ENCODE results near the gene KISS1R.

The KISS1R gene

DNA sequence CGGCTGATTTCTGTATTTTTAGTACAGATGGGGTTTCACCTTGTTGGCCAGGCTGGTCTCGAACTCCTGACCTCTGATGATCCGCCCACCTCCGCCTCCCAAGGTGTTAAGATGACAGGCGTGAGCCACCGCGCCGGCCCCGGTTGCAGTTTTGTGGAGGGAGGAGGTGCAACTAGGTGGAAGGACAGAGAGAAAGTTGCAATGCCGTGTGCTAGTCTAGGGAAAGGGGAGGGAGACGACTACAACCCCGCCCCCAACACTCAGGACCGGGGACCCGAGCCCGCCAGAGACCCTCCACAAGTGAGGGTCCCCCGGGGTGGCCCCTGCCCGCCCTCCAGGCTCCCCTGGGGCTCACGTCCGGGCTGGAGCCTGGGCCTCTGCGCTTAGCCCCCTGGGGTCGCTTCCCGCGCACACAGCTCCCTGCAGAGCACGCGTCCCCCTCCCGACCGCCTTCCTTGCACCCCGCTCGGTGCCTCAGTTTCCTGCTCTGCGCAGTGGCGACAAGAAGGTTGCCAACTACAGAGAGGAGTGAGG, 7.5 kb downstream of the KISS1R start:
- DNase-seq (ENCODE audit: low spot score) = peak; percentile 59

DNA sequence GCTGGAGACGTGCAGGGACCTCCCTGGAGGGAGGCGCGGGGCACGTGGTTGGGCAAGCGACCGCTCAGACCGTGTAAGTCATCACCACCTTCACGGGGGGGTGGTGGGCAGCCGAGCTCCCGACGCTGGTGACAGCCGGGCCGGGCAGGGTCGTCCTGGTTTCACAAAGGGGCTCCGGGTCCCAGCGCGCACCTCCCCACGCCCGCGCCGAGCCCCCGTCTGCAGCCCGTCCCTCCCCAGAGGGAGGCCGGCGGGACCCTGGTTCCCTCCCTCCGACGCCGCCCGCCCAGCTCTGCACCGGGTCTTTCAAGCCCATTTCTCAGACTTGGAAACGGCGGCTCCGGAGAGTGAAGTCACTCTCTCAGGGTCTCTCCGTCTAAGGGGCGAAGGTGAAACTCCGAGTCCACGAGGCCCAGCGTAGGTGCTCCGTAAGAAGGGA, 8.0 kb downstream of the KISS1R start:
- peak; percentile 84 for DNase-seq (ENCODE audit: low spot score)

DNA sequence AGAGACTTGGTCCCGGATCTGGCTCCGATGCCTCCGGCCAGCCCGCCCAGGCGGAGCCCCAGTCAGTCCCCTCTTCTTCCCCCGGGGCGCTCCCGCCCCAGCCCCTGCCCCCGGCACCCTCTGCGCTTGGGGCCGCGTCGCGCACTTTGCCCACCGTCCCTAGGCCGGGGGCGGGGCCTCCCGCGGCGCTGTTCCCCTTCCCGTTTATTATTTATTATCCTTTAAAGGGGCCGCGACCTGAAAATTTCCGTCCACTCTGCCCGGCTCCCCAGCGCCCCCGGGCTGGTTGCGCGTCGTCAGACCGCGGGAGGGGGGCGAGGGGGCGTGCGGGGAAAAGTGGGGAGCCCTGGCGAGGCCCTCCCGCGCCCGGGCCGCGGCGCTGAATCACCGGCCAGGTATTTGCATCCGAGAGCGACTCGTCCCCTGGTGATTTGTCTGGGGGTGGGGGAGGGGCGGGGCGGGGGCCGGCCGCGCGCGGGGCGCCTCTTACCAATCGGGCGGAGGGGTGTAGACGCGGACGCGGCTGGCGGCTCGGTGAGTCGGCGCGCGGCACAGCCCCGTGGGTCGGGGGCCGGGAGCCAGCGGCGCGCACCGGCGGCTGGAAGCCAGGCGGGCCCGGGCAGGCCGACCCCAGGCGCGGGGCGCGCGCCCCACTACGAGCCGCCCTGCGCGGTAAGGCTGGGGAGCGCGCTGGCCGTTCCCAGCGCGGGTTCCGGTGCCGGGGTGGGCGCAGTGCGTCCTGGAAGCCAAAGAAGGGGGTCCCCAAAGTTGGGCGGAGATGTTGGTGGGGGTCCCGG, 8.6 kb downstream of the KISS1R start, which contains the start of gene ARID3A:
Gene ARID3A, plus strand, starts transcription at position 510 of the 797 bp plus-strand sequence. CDS start 3,494 bp downstream, outside the sequence.
- peak; percentile 91 for DNase-seq (ENCODE audit: low spot score)

DNA sequence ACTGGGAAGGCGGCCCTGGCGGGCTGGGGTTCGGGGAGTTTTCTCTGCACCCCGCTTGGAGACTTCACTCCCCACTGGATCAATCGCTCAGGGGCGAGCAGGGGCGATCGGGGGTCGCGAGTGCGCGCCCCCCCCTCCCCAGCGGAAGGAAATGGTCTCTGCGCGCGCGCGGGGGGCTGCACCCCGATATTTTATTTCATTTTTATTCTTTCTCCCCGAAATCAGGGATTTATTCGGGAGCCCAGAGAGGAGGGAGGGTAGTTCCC, 9.1 kb downstream of the KISS1R start:
- DNase-seq (ENCODE audit: low spot score) = peak; percentile 18

DNA sequence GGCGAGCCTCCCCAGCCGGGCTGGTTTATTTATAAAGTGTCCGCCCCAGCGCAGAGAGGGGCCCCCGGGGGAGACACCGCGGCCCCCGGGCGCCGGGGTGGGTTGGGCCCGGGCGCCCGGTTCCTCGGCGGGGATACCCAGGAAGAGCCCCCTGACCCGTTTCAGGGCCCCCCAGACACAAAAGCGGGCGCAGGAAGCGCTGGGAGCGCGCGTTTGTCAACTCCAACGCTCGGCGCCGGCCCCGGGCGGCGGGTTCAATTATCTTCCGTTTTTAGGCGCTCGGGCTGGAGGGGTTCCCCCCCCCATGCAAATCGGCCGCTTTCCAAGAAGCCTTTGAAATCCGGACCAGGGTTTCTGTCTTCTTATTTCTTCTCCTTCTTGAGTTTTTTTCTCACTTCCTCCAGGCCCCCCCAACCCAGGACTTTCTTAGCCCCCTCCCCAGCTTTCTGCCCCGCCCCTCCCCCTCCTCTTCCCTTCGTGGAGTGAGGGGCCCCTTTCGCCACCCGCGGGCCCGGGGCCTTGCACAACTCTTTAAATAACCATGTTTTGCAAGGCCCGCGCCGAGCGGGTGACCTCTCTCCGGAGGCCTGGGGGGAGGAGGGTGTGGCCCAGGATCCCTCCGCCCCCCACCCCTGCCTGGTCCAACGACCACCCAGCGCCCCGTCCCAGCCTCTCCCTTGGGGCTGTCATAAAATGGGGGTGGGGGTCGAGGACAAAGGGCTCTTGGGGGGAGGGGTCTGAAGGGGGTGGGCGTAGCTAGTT, 9.6 kb downstream of the KISS1R start:
- DNase-seq (ENCODE audit: low spot score) = peak; percentile 56

DNA sequence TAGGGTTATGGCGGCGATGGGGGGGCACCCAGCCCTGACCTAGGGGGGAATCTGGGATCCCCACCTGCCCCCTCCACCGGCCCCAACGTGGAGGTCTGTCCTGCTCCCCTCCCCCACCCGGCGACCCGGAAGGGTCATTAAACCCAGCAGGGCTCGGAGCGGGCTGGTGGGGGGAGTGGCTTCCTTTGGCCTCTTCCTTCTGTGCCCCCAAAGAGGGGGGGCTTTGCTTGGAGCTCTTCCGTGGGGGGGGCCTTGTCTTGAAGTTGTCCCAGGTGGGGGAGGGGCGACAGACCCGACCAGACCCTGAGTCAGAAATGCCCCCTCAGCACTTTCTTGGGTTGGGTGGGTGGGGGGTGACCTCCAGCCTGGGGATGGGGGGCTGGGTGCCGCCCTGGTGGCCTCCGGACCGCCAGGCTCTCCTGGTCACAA, 10.2 kb downstream of the KISS1R start:
- no peak for DNase-seq (ENCODE audit: low spot score)

DNA sequence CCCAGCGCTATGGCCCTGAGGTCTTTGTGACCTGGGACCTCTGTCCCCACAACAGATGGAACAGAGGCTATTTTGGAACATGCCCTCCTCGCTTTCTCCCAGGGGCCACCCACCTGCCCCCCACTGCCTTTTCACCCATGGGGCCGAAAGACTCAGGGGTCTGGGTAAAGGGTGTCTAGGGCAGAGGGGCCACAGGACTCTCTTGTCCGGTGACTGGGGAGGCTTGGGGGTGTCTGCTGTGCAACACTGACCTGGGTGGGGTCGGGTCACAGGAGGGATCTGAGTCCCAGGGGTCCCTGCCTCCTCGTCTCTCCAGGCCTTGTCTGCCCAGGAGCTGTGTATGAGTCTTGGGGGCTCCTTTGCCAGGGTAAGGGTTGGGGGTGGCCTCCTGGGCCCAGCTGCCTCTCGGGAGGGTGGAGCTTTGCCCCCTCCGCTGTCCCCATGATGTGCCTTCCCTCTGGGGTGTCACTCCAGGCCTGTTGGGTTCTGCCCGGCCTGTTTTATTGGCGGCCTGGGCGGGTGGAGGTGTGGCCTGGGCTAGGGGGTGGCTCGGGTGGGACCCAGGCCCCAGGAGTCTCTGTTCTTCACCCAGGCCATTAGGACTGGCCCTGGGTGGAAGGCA, 10.8 kb downstream of the KISS1R start:
- no peak for DNase-seq (ENCODE audit: low spot score)

DNA sequence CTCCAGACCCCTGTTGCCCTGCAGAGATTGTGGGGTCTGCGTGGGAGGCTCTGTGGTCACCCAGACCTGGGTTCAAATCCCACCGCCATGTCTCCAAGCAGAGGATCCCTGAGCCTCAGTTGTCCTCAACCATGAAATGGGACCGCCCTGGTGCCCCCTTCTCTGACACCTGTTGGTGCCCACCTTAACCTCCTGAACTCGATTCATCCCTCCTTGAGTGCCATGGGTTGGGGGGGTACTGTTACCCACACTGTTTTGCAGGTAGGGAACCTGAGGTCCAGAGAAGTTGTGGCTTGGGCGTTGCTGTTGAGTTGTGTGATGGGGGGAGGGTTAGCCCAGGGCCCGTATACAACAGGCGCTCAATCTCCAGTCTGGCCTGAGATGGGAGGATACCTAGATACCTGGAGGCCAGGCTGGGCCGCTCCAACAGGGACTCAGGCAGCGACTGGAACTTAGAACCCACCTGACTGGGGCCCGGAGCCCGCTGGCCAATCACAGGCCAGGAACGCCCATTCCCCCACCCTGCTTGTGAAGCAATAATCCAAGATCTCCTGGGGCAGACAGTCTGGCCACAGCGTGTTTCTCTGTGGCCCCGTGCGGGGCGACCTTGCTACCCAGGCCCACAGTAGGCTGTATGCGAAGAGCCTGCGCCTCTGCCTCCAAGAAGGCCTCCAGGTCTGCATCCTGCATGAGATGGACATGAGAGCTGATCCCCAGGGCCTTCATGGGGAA, 11.5 kb downstream of the KISS1R start:
- no peak for DNase-seq (ENCODE audit: low spot score)

DNA sequence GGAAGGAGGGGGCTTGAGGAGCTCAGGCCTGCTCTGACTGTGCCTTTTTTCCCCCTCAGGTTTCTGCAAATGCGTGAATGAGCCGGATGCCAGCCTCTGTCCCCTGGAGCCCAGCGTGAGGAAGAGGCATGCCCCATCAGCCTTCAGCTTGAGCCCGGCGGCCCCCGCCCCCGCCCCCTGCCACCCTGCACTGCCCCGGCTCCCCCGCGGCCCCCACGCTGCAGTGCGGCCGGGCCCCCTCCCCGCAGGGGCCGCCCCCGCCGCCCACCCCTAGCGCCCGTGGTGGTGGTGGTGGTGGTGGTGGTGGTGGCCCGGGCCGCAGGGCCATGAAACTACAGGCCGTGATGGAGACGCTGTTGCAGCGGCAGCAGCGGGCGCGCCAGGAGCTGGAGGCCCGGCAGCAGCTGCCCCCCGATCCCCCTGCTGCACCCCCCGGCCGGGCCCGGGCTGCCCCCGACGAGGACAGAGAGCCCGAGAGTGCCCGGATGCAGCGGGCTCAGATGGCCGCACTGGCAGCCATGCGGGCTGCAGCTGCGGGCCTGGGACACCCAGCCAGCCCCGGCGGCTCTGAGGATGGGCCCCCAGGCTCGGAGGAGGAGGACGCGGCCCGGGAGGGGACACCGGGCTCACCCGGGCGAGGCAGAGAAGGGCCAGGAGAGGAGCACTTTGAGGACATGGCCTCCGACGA, 12.2 kb downstream of the KISS1R start:
- no peak for DNase-seq (ENCODE audit: low spot score)

DNA sequence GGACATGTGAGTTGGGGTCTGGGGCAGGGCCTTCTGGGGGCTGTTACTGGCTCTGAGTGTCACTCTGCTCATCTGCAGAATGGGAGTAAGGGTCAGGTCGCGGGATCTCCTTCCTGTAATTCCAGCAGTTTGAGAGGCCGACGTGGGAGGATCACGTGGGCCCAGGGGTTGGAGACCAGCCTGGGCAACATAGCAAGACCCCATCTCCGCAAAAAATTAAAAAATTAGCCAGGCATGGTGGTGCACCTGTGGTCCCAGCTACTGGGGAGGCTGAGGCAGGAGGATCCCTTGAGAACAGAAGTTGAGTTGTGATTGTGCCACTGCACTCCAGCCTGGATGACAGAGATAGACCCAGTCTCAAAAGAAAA, 12.7 kb downstream of the KISS1R start:
- no peak for DNase-seq (ENCODE audit: low spot score)

DNA sequence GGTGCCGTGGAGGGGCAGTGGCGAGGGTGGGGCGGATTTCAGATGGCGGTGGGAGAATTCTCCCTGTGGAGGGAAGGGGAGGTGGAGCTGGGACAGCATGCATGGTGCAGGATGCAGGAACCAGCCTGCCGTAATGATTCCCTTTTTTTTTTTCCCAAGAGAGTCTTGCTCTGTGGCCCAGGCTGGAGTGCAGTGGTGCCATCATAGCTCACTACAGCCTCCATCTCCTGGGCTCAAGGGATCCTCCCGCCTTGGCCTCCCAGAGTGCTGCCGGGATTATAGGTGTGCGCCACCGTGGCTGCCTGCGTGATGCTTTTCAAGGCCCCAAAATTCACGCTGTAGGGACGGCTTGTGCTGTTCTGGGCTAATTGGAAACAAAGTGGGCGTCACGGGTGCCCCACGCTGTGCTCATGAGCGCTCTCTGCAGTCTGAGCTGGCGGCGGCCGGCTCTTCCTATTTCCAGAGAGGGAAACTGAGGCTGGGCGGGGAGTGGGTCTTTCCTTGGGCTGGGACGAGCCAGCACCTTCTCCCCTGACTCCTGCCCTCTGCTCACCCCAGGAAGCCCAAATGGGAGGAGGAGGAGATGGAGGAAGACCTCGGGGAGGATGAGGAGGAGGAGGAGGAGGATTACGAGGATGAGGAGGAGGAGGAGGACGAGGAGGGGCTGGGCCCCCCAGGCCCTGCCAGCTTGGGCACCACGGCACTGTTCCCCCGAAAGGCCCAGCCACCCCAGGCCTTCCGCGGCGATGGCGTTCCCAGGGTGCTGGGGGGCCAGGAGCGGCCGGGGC, 14.9 kb downstream of the KISS1R start:
- DNase-seq (ENCODE audit: low spot score) = no peak

DNA sequence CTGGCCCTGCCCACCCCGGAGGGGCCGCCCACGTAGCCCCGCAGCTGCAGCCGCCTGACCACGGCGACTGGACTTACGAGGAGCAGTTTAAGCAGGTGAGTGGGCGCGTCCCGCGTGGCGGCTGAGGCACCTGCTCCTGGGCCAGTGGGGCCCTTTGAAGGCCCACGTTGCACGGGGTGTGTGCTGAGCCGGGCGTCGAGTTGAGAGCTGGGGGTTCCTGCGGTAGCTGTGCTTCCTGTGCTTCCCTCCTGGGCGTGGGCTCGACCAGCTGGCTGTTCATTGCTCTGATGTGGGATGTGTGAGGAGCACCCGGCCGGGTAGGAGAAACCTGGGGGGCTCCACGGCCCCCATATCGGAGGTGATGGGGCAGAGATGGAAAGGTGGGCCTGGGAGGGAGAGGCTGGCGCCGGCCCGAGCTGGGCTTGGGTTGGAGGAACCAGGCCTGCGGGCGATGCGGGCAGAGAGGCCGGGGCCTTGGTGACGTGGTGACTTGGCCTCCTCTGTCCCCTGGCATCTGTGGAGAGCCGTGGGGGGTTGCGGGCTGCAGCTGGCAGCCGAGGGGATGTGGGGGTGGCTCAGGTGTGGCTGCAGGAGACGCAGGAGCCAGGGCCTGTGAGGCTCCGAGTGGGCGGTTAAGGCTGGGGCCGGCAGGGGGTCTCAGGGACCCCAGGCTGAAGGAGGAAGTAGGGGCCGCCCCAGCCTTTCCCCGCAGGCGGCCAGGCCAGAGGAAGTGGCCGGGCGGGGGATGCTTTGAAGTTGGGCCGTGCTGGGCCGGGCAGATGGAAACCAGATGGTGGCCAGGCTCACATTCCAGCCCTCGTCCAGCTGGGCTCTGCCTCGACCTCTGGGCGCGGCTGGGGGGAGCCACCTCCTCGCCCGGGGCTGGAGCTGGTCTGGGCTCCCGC, 15.8 kb downstream of the KISS1R start:
- DNase-seq (ENCODE audit: low spot score) = no peak

DNA sequence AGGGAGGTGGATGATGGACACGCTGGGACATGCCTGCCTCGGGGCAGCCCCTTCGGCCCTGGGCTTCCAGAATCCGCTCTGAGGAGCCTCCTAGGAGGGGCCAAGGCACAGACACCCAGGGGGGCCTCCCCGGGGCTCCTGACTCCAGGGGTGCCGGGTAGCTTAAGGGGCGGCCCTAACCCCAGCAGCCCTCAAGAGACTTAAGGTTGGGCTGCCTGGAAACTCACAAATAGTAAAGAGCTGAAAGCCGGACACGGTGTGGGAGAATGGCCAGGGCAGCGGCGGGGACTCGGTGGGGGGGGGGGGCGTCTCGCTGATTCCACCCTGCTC, 16.4 kb downstream of the KISS1R start:
- no peak for DNase-seq (ENCODE audit: low spot score)

DNA sequence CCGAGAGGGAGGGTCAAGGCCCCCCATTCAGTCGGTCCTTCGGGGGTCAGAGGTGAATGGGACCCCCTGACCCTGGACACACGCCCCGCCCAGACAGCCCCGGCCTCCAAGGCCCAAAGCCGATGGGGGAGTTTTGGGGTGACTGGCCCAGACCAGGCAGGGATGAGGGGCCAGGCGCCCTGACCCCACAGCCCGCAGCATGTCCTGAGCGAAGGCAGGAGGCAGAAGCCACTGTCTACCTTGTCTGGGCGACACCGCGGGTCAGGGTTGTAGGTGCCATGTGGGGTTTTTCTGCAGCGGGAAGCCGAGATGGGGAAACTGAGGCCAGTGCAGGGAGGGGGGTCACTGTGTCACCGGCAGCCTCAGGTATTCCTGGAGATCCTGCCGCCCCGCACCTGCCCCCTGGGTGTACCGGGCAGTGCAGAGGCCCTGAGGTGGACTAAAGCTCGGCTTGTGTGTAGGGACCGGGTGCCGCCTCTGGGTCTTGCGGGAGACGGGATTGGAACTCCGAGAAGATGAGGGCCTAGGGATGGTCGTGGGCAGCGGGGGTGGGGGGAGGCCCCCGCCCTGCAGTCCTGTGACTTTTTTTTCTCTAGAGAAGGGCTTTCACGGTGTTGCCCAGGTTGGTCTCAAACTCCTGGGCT, 17.2 kb downstream of the KISS1R start:
- no peak for DNase-seq (ENCODE audit: low spot score)

DNA sequence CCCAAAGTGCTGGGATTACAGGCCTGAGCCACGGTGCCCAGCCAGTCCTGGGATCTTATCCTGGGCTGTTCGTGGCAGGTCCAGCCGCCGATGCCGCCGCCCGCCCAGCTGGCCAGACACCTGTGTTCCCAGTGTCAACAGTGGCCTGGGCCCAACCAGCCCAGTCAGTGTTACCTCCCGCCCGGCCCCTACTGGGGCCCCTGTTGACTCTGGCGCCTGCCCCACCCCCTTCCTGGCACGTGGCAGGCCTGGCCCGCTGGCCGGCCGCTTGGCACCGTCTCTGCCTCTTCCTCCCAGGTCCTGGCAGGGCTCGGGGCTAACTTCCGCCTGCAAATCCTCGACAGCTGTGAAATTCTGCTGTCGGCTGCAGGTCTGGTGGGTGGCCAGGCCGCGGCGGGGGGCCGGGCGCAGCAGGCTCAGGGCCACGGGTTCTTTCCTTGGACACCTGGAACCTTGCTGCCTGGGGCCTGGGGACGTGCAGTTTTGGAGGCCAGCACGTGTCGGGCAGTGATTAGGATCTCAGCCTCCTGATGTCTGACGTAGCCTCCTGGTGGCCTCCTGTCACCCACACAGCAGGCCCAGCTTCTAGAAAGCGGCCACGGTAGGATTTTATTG, 17.8 kb downstream of the KISS1R start:
- no peak for DNase-seq (ENCODE audit: low spot score)

DNA sequence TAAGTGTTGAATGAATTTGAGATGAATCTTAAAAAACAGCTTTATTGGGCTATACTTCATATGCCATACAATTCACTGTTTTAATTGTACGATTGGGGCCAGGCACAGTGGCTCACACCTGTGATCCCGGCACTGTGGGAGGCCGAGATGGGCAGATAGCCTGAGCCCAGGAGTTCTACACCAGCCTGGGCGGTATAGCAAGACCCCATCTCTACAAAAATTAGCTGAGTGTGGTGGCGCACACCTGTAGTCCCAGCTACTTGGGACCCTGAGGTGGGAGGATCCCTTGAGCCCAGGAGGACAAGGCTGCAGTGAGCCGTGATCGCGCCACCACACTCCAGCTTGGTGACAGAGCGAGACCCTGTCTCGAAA, 19.0 kb downstream of the KISS1R start:
- no peak for DNase-seq (ENCODE audit: low spot score)

DNA sequence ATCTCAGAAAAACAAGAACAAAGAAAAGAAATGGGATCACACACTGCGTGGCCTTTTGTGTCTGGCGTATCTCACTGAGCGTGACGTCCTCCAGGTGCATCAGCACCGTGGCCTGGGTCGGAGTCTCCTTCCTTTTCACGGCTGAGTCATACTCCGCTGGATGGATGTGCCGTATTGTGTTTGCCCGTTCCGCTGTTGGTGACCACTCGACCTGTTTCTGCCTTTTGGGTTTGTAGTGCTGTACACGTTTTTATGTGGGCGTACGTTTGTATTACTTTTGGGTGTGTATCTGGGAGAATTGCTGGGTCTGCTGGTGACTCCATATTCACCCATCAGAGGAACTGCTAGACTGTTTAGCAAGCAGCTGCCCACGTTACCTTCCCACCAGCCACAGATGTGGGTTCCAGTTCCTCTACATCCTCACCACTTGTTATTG, 20.1 kb downstream of the KISS1R start:
- DNase-seq (ENCODE audit: low spot score) = no peak

DNA sequence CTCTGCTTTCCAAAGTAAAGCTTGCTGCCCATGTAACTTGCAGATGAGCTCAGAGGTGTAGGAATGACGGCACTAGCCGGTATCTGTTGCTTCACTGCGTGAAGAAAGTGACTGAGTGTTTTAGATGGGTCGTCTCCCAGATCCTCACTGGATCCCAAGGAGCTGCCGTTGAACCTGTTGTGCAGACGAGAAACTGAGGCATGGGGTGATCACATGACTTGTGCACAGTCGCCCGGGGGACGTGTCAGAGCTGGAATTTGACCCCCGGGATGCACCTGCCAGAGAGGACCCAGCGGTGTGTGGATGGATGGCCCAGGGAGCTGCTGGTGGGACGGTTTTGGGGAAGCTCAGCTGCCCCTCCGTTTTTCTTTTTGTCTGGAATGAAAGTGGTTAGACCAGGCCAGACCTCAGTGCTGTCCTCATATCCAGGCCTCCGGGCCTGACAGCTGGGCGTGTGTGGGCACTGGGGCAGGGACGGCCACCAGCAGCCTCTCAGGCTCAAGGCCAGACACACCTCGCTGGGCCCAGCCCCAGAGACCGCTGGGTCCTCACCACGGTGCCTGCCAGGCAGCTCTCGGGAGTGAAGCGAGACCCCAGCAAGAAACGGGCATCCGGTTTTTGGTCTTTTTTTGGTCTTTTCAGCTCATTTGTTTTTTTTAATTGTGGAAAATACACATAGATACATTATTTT, 21.2 kb downstream of the KISS1R start:
- DNase-seq (ENCODE audit: low spot score) = no peak
